Measurements from ENCODE around the gene SLC22A13. TPM values are rescaled to one million over a fixed set of nuclear protein-coding genes. Genes with fewer than 3 reads are reported as not detected.

SLC22A13 gene
- total and polyA plus RNA-seq, 2 of the 4 experiments (the other 2 are of a cell fraction) = under 0.01 to 0.22 TPM

GRCh38 chr3:38275658-38276057 lies 10.0 kb downstream of the SLC22A13 start:
- no peaks in the 10 kb centered on the region for H3K79me1 ChIP-seq (ENCODE audit: low read depth in 1 of 2, low read length in 2 of 2)
- no peak overlapping the region for H3K4ac ChIP-seq (ENCODE audit: low read depth, low read length)
- in situ Hi-C loops (cut with MboI; ENCODE audit: low sequenced_read_pairs) (no loop called here), intact Hi-C loops (cut with micrococcal nuclease) (no loop called here), dilution Hi-C loops (cut with HindIII; ENCODE audit: low sequenced_read_pairs, unreplicated experiment) (no loop called here)
- H2BK5ac ChIP-seq (ENCODE audit: low read depth, low read length, poor library complexity, severe bottlenecking) = no peak overlapping the region
- no peak overlapping the region for H4K91ac ChIP-seq (ENCODE audit: insufficient read depth, low read depth, low read length)
- 80% methylated on average over 1 of the region's 8 CpGs; no CpG with 5 or more reads in 1 of the 2 experiments for WGBS, 2 experiments (ENCODE audit: extremely low coverage in 2 of 2, insufficient read length in 1 of 2)
- no peaks in the 10 kb centered on the region; the same call in 1 of the 2 replicates for H3K4me1 ChIP-seq (ENCODE audit: control insufficient read depth, insufficient read depth, low read length)
- H4K8ac ChIP-seq (ENCODE audit: low read depth in 2 of 2, low read length in 2 of 2) = no peak overlapping the region
- no peak overlapping the region for H3K14ac ChIP-seq (replicated peaks; ENCODE audit: low read depth, low read length)
- no peak overlapping the region for H3K4me2 ChIP-seq (ENCODE audit: low read depth, low read length)
- peaks cover 10% of the 10 kb centered on the region for H3K36me3 ChIP-seq (ENCODE audit: control insufficient read depth, insufficient read depth, low read length)
- no peaks in the 10 kb centered on the region for H3K9me3 ChIP-seq (ENCODE audit: control insufficient read depth, insufficient read depth, low read length)
- H2AK9ac ChIP-seq (replicated peaks; ENCODE audit: low read depth, low read length, poor library complexity) = no peak overlapping the region
- H3K18ac ChIP-seq (ENCODE audit: low read depth, low read length) = no peak overlapping the region
- H3K9me1 ChIP-seq (ENCODE audit: insufficient read depth, low read length) = peaks cover 4% of the 10 kb centered on the region; the same call in 1 of the 2 replicates
- H3K56ac ChIP-seq (ENCODE audit: extremely low read depth, insufficient read depth, low read length) = no peak overlapping the region
- ChIA-PET CTCF (no interaction called here), POLR2A (ENCODE audit: unreplicated experiment) (no interaction called here)
- no peak overlapping the region for H3K4me3 ChIP-seq (ENCODE audit: insufficient read depth, low read depth, low read length)
- H3K23ac ChIP-seq (ENCODE audit: low read depth, low read length) = no peak overlapping the region
- DNase-seq (no peak), ATAC-seq (ENCODE audit: low read depth) (no peak)
- no peak overlapping the region for H3K9ac ChIP-seq (ENCODE audit: low read depth, low read length)
- H3K27me3 ChIP-seq (ENCODE audit: control insufficient read depth, insufficient read depth, low read length) = no peaks in the 10 kb centered on the region
- TF ChIP-seq NFE2L2 (IDR thresholded peaks at IDR 0.05; ENCODE audit: low read depth, low read length) (no peak), MAZ (IDR thresholded peaks at IDR 0.05; ENCODE audit: borderline replicate concordance, low read depth, low read length) (no peak), RCOR1 (IDR thresholded peaks at IDR 0.05; ENCODE audit: insufficient replicate concordance, low read length) (no peak), MAFK (IDR thresholded peaks at IDR 0.05; ENCODE audit: low read depth, low read length) (no peak), POLR2A (IDR thresholded peaks at IDR 0.05; ENCODE audit: low read depth, low read length) (no peak)
- BruUV-seq (replicated peaks) = no TSS peak
- H2BK20ac ChIP-seq (ENCODE audit: low read depth, low read length) = no peak overlapping the region
- H2AK5ac ChIP-seq (ENCODE audit: low read depth, low read length) = no peak overlapping the region
- H3K27ac ChIP-seq (ENCODE audit: insufficient read depth, low read length) = no peak overlapping the region
- H2AFZ ChIP-seq (replicated peaks; ENCODE audit: low read length, poor library complexity) = no peak overlapping the region
- no peak overlapping the region for H2BK120ac ChIP-seq (ENCODE audit: low read depth, low read length)
- H2BK15ac ChIP-seq (ENCODE audit: low read depth, low read length) = no peak overlapping the region
- H4K5ac ChIP-seq (ENCODE audit: low read depth, low read length) = no peak overlapping the region
- no peaks in the 10 kb centered on the region for H4K20me1 ChIP-seq (ENCODE audit: insufficient read depth, low read length)

Measured in IMR-90 (cell line).